AG04449 (cell line): ENCODE data around the gene WDR31.
"Not testable (repeated sequence)": the region's sequence is repeated elsewhere in the genome, so short reads cannot be mapped to it uniquely, and the experiment has no call there.

Experiments used
- CTCF ChIA-PET: fragments of 350-600 bp; formaldehyde crosslinking; extraction: SDS; loops from one replicate; lab custom pipeline; 2021; ENCODE audit warnings: antibody characterized with exemption; lab: Yijun Ruan, JAX
- POLR2A ChIA-PET: fragments of 400-600, 350-600 bp; formaldehyde crosslinking; extraction: SDS; loops from one replicate; lab custom pipeline; 2020; ENCODE audit warnings: antibody characterized with exemption, inconsistent platforms; lab: Yijun Ruan, JAX
- DNase-seq: peaks from one replicate; pipeline ENCODE4 v3.0.0-alpha.2; 2010; ENCODE audit warnings: low read depth, low spot score
- H3K4me3 ChIP-seq: 2 replicates; pipeline ENCODE4 v1.5.1; 2011; ENCODE audit warnings: low read depth, mild to moderate bottlenecking, control low read depth, low read length
- CTCF ChIP-seq: IDR thresholded peaks from one replicate; pipeline ENCODE4 v1.5.1; 2011; ENCODE audit warnings: mild to moderate bottlenecking, moderate library complexity, low read length, control low read depth, inconsistent platforms; ENCODE audit not compliant: insufficient read depth; ENCODE audit errors: missing control alignments

WDR31 gene

GRCh38 chr9:113368982-113369854 lies 29.1 kb upstream of the WDR31 start:
- no peak for DNase-seq
- POLR2A ChIA-PET = no interaction called here
- H3K4me3 ChIP-seq = no peak overlapping the region
- TF ChIP-seq CTCF = no peak
- CTCF ChIA-PET = interaction anchor here (3.0 kb wide), 1 partner anchor 32 kb away, joined by 10 read pairs; the partner anchor contains the start of gene ALAD

- TF ChIP-seq CTCF = no peak
- no peak for DNase-seq
- no peak overlapping the region for H3K4me3 ChIP-seq
- CTCF ChIA-PET = interaction anchor here (3.0 kb wide), 1 partner anchor 33 kb away, joined by 10 read pairs; the partner anchor contains the start of gene ALAD
- POLR2A ChIA-PET = no interaction called here
Measured at GRCh38 chr9:113368348-113368981, 28.4 kb upstream of the WDR31 start.

- CTCF ChIA-PET = interaction anchor here (0.9 kb wide), 2 partner anchors 10 to 40 kb away, joined by 3 to 4 read pairs; no protein-coding TSS in a partner anchor
- not testable (repeated sequence) for DNase-seq, H3K4me3 ChIP-seq
- POLR2A ChIA-PET = interaction anchor here (0.8 kb wide), 1 partner anchor 44 kb away, joined by 4 read pairs; the partner anchor contains the start of genes C9orf43 and POLE3
Measured at GRCh38 chr9:113365652-113366051, 25.6 kb upstream of the WDR31 start.

GRCh38 chr9:113364951-113365350 lies 24.9 kb upstream of the WDR31 start:
- POLR2A ChIA-PET = interaction anchor here (0.7 to 0.8 kb wide), 2 partner anchors 45 to 1766 kb away, joined by 4 read pairs; partner anchors contain the start of genes C9orf43, POLE3 and PTGR1
- no peak for DNase-seq
- no peak for TF ChIP-seq CTCF
- CTCF ChIA-PET = interaction anchor here (0.9 to 1.8 kb wide), 2 partner anchors 9 to 37 kb away, joined by 3 to 4 read pairs; no protein-coding TSS in a partner anchor
- H3K4me3 ChIP-seq = no peak overlapping the region

- CTCF ChIA-PET = interaction anchor here (1.8 kb wide), 1 partner anchor 39 kb away, joined by 4 read pairs; no protein-coding TSS in a partner anchor
- no peak for DNase-seq
- POLR2A ChIA-PET = interaction anchor here (0.7 kb wide), 1 partner anchor 20 kb away, joined by 3 read pairs; no protein-coding TSS in a partner anchor
- TF ChIP-seq CTCF = no peak
- no peak overlapping the region for H3K4me3 ChIP-seq
Measured at GRCh38 chr9:113363336-113363735, 23.3 kb upstream of the WDR31 start.

- no peak for DNase-seq
- H3K4me3 ChIP-seq = no peak overlapping the region
- ChIA-PET POLR2A (interaction anchor here (0.6 kb wide), 1 partner anchor 248 kb away, joined by 5 read pairs; no protein-coding TSS in a partner anchor), CTCF (no interaction called here)
- TF ChIP-seq CTCF = no peak
Measured at GRCh38 chr9:113361304-113362018, 21.4 kb upstream of the WDR31 start.
